IMR-90 (cell line): Measurements from ENCODE around the gene DCLRE1C.

Experiments
- CTCF ChIP-seq: conservative IDR thresholded peaks from 2 replicates; pipeline ENCODE4 v1.5.1; 2012; ENCODE audit warnings: mild to moderate bottlenecking, low read depth, low read length, improper control_type of control experiment
- FOS ChIP-seq: fragments of 150-350 bp; IDR thresholded peaks from 2 replicates; pipeline ENCODE4 v1.6.1; 2016; ENCODE audit warnings: low read depth, low read length
- MAFK ChIP-seq: IDR thresholded peaks from 2 replicates; pipeline ENCODE4 v1.6.1; 2012; ENCODE audit warnings: low read depth, low read length, improper control_type of control experiment
- MXI1 ChIP-seq: IDR thresholded peaks from 2 replicates; pipeline ENCODE4 v1.6.1; 2012; ENCODE audit warnings: low read depth, mild to moderate bottlenecking, low read length, moderate library complexity, borderline replicate concordance
- POLR2A ChIP-seq: IDR thresholded peaks from 2 replicates; pipeline ENCODE4 v1.6.1; 2012; ENCODE audit warnings: mild to moderate bottlenecking, low read depth, low read length

GRCh38 chr10:14891151-14891550 is 62.7 kb downstream of the DCLRE1C start:
- TF ChIP-seq POLR2A, result no peak
- no peak for TF ChIP-seq CTCF
- no peak for TF ChIP-seq MXI1
- no peak for TF ChIP-seq FOS
- TF ChIP-seq MAFK, result no peak
